PFSK-1 (cell line): ENCODE data around the gene RHOG.

Source experiments
- FOXP2 ChIP-seq: optimal IDR thresholded peaks from 2 replicates; pipeline ENCODE3; 2011; ENCODE audit warnings: borderline replicate concordance, control low read depth, inconsistent platforms; ENCODE audit not compliant: insufficient read depth; ENCODE audit errors: extremely low read length, extremely low read depth
- POLR2AphosphoS5 ChIP-seq: IDR thresholded peaks from 2 replicates; pipeline ENCODE4 v1.6.1; 2012; ENCODE audit warnings: low read depth, mild to moderate bottlenecking, control low read depth, low read length, moderate library complexity
- SIN3A ChIP-seq: IDR thresholded peaks from 2 replicates; pipeline ENCODE4 v1.6.1; 2012; ENCODE audit warnings: mild to moderate bottlenecking, low read length, moderate library complexity, borderline replicate concordance; ENCODE audit not compliant: insufficient read depth
- TAF1 ChIP-seq: IDR thresholded peaks from 2 replicates; pipeline ENCODE4 v1.6.1; 2012; ENCODE audit warnings: low read length, control low read depth, borderline replicate concordance; ENCODE audit not compliant: insufficient read depth
- TF ChIP-seq, protein P1 (sequence below), 2 experiments: IDR thresholded peaks; 2 replicates each; pipeline versions ENCODE4 v1.6.1 to v1.8.0; 2011 to 2012; ENCODE audit warnings: low read depth in 2 of 2, low read length in 2 of 2, control low read depth in 1 of 2, inconsistent platforms in 1 of 2, mild to moderate bottlenecking in 1 of 2, moderate library complexity in 1 of 2; ENCODE audit not compliant: insufficient read depth in 1 of 2

DNA sequence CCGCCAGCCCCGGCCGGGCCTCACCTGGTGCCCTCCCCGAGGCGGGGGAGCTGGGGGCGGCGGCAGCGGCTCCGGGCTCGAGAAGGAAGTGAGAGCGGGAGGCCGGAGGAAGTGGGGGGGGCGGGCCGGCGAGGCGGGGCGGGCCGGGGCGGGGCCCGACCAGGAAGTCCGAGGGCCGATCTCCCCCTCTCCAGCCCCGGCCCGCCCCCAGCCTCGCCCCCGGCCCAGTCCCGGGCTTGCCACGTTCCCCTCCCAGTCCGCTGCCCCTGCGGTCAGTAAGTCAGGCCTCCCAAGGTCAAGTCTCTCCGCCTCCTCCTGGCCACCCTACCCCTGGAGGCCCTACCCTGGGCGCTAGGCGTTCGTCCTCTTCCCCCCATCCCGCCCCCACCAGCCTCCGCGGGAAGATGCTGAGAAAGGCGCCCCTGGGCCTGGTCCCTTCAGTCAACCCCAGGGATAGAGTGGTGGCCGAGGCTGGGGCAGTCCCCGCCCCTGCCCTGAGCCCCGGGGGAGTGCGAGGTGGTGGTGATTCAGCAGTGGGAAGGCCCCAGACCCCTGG lies at the start of gene RHOG:
- peak; percentile 50 for TF ChIP-seq POLR2AphosphoS5
- peak; percentile 54; the same call in 1 of the 2 replicates for TF ChIP-seq SIN3A
- TF ChIP-seq TAF1: peak; percentile 70; the same call in 1 of the 2 replicates
- TF ChIP-seq, protein P1, sequence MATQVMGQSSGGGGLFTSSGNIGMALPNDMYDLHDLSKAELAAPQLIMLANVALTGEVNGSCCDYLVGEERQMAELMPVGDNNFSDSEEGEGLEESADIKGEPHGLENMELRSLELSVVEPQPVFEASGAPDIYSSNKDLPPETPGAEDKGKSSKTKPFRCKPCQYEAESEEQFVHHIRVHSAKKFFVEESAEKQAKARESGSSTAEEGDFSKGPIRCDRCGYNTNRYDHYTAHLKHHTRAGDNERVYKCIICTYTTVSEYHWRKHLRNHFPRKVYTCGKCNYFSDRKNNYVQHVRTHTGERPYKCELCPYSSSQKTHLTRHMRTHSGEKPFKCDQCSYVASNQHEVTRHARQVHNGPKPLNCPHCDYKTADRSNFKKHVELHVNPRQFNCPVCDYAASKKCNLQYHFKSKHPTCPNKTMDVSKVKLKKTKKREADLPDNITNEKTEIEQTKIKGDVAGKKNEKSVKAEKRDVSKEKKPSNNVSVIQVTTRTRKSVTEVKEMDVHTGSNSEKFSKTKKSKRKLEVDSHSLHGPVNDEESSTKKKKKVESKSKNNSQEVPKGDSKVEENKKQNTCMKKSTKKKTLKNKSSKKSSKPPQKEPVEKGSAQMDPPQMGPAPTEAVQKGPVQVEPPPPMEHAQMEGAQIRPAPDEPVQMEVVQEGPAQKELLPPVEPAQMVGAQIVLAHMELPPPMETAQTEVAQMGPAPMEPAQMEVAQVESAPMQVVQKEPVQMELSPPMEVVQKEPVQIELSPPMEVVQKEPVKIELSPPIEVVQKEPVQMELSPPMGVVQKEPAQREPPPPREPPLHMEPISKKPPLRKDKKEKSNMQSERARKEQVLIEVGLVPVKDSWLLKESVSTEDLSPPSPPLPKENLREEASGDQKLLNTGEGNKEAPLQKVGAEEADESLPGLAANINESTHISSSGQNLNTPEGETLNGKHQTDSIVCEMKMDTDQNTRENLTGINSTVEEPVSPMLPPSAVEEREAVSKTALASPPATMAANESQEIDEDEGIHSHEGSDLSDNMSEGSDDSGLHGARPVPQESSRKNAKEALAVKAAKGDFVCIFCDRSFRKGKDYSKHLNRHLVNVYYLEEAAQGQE (IDR thresholded peaks at IDR 0.05; ENCODE audit: insufficient read depth in 1 of 2, low read depth in 2 of 2, low read length in 2 of 2): 0 out of 4 replicates have a peak, but pooled peaks of 1 of the 2 experiments have one; percentile 27
- peak; percentile 21 for TF ChIP-seq FOXP2
